H1 (cell line): ENCODE results near the gene SLC6A8. TPM values are rescaled to one million over a fixed set of nuclear protein-coding genes. Genes with fewer than 3 reads are reported as not detected.

ENCODE experiments used
- CTCF ChIA-PET: fragments of 300-600 bp; sonication (Branson Sonifier 250); formaldehyde crosslinking; loops from one replicate; lab custom pipeline; 2021; ENCODE audit not compliant: partially characterized antibody; lab: Charles Lee
- POLR2A ChIA-PET: fragments of 300-600 bp; sonication (Branson Sonifier 250); formaldehyde crosslinking; loops from one replicate; lab custom pipeline; 2021; ENCODE audit warnings: inconsistent platforms; ENCODE audit not compliant: partially characterized antibody; lab: Charles Lee
- DNase-seq, 2 experiments: peaks; one replicate each; pipeline versions ENCODE4 v3.0.0 to v3.0.0-alpha.2; 2010 to 2022; ENCODE audit warnings: low spot score in 2 of 2, low read depth in 1 of 2, mixed read lengths in 1 of 2
- FAIRE-seq: peaks from 2 replicates; lab custom pipeline; 2011; peaks lifted over from hg19 to GRCh38; lab: Jason Lieb, UNC
- H2AFZ ChIP-seq: 2 replicates; pipeline ENCODE4 v1.8.1; 2012; ENCODE audit warnings: low read length, inconsistent platforms
- H2AK5ac ChIP-seq: 2 replicates; pipeline ENCODE4 v1.6.1; 2013; ENCODE audit warnings: low read depth, low read length
- H2BK120ac ChIP-seq: replicated peaks from 2 replicates; pipeline ENCODE3; 2013; ENCODE audit warnings: low read depth, low read length, inconsistent platforms
- H2BK12ac ChIP-seq: 2 replicates; pipeline ENCODE4 v1.6.1; 2013; ENCODE audit warnings: low read depth, low read length
- H2BK15ac ChIP-seq: 2 replicates; pipeline ENCODE4 v1.6.1; 2013; ENCODE audit warnings: low read length
- H2BK20ac ChIP-seq: 2 replicates; pipeline ENCODE4 v1.6.1; 2013; ENCODE audit warnings: low read length
- H2BK5ac ChIP-seq: 2 replicates; pipeline ENCODE4 v1.6.1; 2013; ENCODE audit warnings: low read depth, low read length
- H3K14ac ChIP-seq: 2 replicates; pipeline ENCODE4 v1.6.1; 2013; ENCODE audit warnings: inconsistent platforms; ENCODE audit not compliant: insufficient read length
- H3K18ac ChIP-seq: 2 replicates; pipeline ENCODE4 v1.6.1; 2013; ENCODE audit warnings: low read length; ENCODE audit errors: extremely low read depth
- H3K23ac ChIP-seq: 2 replicates; pipeline ENCODE4 v1.6.1; 2013; ENCODE audit warnings: inconsistent platforms; ENCODE audit not compliant: insufficient read length
- H3K23me2 ChIP-seq: 2 replicates; pipeline ENCODE4 v1.6.1; 2013; ENCODE audit warnings: low read depth, low read length
- H3K27ac ChIP-seq: 2 replicates; pipeline ENCODE4 v1.6.1; 2011; ENCODE audit warnings: low read depth, low read length, inconsistent platforms
- H3K27me3 ChIP-seq, 4 experiments: replicated peaks in 1 of 4; 1 replicate in 1 of 4; 2 replicates in 3 of 4; pipeline versions ENCODE4 v1.6.1 to v1.8.1; 2011 to 2013; ENCODE audit warnings: low read length in 3 of 4, mild to moderate bottlenecking in 3 of 4, inconsistent platforms in 2 of 4, mixed read lengths in 2 of 4, moderate library complexity in 1 of 4; ENCODE audit not compliant: control insufficient read depth in 3 of 4, insufficient read depth in 3 of 4; ENCODE audit errors: extremely low read depth in 1 of 4
- H3K36me3 ChIP-seq, 4 experiments: 2 replicates each; pipeline versions ENCODE4 v1.6.1 to v1.8.1; 2011 to 2013; ENCODE audit warnings: mild to moderate bottlenecking in 4 of 4, low read length in 3 of 4, moderate library complexity in 2 of 4, control low read depth in 1 of 4, inconsistent platforms in 1 of 4; ENCODE audit not compliant: insufficient read depth in 4 of 4, control insufficient read depth in 2 of 4
- H3K4ac ChIP-seq: replicated peaks from 2 replicates; pipeline ENCODE3; 2013; ENCODE audit warnings: low read length, low read depth, mixed read lengths, inconsistent platforms; ENCODE audit not compliant: insufficient read length
- H3K4me1 ChIP-seq, 4 experiments: replicated peaks in 1 of 4; 1 replicate in 1 of 4; 2 replicates in 3 of 4; pipeline versions ENCODE4 v1.6.1 to v1.8.1; 2011 to 2013; ENCODE audit warnings: low read length in 3 of 4, inconsistent platforms in 2 of 4, mixed read lengths in 1 of 4; ENCODE audit not compliant: insufficient read depth in 4 of 4, control insufficient read depth in 3 of 4
- H3K4me2 ChIP-seq, 2 experiments: 2 replicates each; pipeline versions ENCODE4 v1.6.1 to v1.8.1; 2011 to 2013; ENCODE audit warnings: low read depth in 2 of 2, low read length in 2 of 2, control low read depth in 1 of 2, inconsistent platforms in 1 of 2, mild to moderate bottlenecking in 1 of 2; ENCODE audit not compliant: insufficient read depth in 1 of 2
- H3K4me3 ChIP-seq, 4 experiments: fragments of 200-600, 300-600 bp in 1 of 4; sonication (generic), shearing (Covaris generic), sonication (Bioruptor Twin) in 1 of 4; 2 replicates each; pipeline versions ENCODE4 v1.5.1 to v1.8.1; 2011 to 2016; ENCODE audit warnings: low read length in 4 of 4, low read depth in 3 of 4, control low read depth in 2 of 4, inconsistent platforms in 2 of 4, mild to moderate bottlenecking in 2 of 4, mixed read lengths in 1 of 4, moderate library complexity in 1 of 4; ENCODE audit not compliant: insufficient read depth in 2 of 4; ENCODE audit errors: extremely low read depth in 1 of 4
- H3K56ac ChIP-seq: replicated peaks from 2 replicates; pipeline ENCODE3; 2013; ENCODE audit warnings: low read depth, mild to moderate bottlenecking, mixed read lengths, low read length, inconsistent platforms; ENCODE audit not compliant: insufficient read length
- H3K79me1 ChIP-seq: 2 replicates; pipeline ENCODE4 v1.6.1; 2013; ENCODE audit warnings: low read depth, low read length, control low read depth
- H3K79me2 ChIP-seq, 2 experiments: 2 replicates each; pipeline versions ENCODE4 v1.6.1 to v1.8.1; 2012 to 2013; ENCODE audit warnings: low read length in 2 of 2, mild to moderate bottlenecking in 2 of 2, inconsistent platforms in 1 of 2; ENCODE audit not compliant: insufficient read depth in 2 of 2, control insufficient read depth in 1 of 2
- H3K9ac ChIP-seq, 4 experiments: replicated peaks in 1 of 4; 1 replicate in 1 of 4; 2 replicates in 3 of 4; pipeline versions ENCODE4 v1.6.1 to v1.8.1; 2011 to 2013; ENCODE audit warnings: low read depth in 3 of 4, low read length in 3 of 4, control low read depth in 2 of 4, mild to moderate bottlenecking in 2 of 4, moderate library complexity in 2 of 4, inconsistent platforms in 1 of 4; ENCODE audit errors: extremely low read depth in 1 of 4
- H3K9me3 ChIP-seq, 2 experiments: 2 replicates each; pipeline versions ENCODE4 v1.6.1 to v1.8.1; 2012 to 2013; ENCODE audit warnings: mild to moderate bottlenecking in 2 of 2, moderate library complexity in 2 of 2, control low read depth in 1 of 2, inconsistent platforms in 1 of 2, low read depth in 1 of 2, low read length in 1 of 2, mixed read lengths in 1 of 2; ENCODE audit not compliant: insufficient read depth in 2 of 2
- H4K20me1 ChIP-seq, 2 experiments: replicated peaks in 1 of 2; 2 replicates each; pipeline versions ENCODE3 to v1.8.1; 2011 to 2013; ENCODE audit warnings: inconsistent platforms in 2 of 2, low read length in 2 of 2, mild to moderate bottlenecking in 1 of 2; ENCODE audit not compliant: insufficient read depth in 2 of 2, control insufficient read depth in 1 of 2
- H4K5ac ChIP-seq: 2 replicates; pipeline ENCODE4 v1.6.1; 2013; ENCODE audit warnings: low read length, low read depth, mixed read lengths, inconsistent platforms; ENCODE audit not compliant: insufficient read length
- H4K8ac ChIP-seq: 2 replicates; pipeline ENCODE4 v1.8.0; 2013; ENCODE audit warnings: mild to moderate bottlenecking, moderate library complexity, low read length, inconsistent platforms; ENCODE audit not compliant: insufficient read depth; ENCODE audit errors: extremely low read depth
- H4K91ac ChIP-seq: replicated peaks from 2 replicates; pipeline ENCODE3; 2013; ENCODE audit warnings: low read length, mixed read lengths, inconsistent platforms; ENCODE audit not compliant: insufficient read length
- ASH2L ChIP-seq: fragments of 200-600, 300-600 bp; sonication (generic); IDR thresholded peaks from one replicate; pipeline ENCODE4 v1.7.1; 2017; ENCODE audit warnings: low read length
- ATF2 ChIP-seq: IDR thresholded peaks from 2 replicates; pipeline ENCODE4 v1.6.1; 2012; ENCODE audit warnings: low read length, inconsistent platforms
- BCL11A ChIP-seq, 2 experiments: IDR thresholded peaks; one replicate each; pipeline ENCODE4 v1.6.1; 2011; ENCODE audit warnings: low read depth in 2 of 2, low read length in 2 of 2, mild to moderate bottlenecking in 2 of 2
- CBX5 ChIP-seq: fragments of 300-800, 300-1000 bp; sonication (generic); IDR thresholded peaks from 2 replicates; pipeline ENCODE4 v1.7.1; 2016; ENCODE audit warnings: antibody characterized with exemption, low read length, low read depth
- CREB1 ChIP-seq: IDR thresholded peaks from 2 replicates; pipeline ENCODE4 v1.6.1; 2012; ENCODE audit warnings: inconsistent platforms
- PHF8 ChIP-seq: fragments of 200-600 bp; sonication (generic); conservative IDR thresholded peaks from 2 replicates; pipeline ENCODE4 v1.7.1; 2012; ENCODE audit warnings: low read depth, mild to moderate bottlenecking, inconsistent platforms, low read length, moderate library complexity
- POLR2AphosphoS5 ChIP-seq: IDR thresholded peaks from 2 replicates; pipeline ENCODE4 v1.6.1; 2011; ENCODE audit warnings: low read depth, low read length
- RXRA ChIP-seq: IDR thresholded peaks from 2 replicates; pipeline ENCODE4 v1.6.1; 2011; ENCODE audit warnings: low read depth, mild to moderate bottlenecking, low read length, moderate library complexity; ENCODE audit not compliant: insufficient read depth
- SIX5 ChIP-seq: IDR thresholded peaks from 2 replicates; pipeline ENCODE4 v1.6.1; 2011; ENCODE audit warnings: mild to moderate bottlenecking, low read depth, low read length
- SP2 ChIP-seq: IDR thresholded peaks from 2 replicates; pipeline ENCODE4 v1.6.1; 2012; ENCODE audit warnings: mild to moderate bottlenecking, low read length, inconsistent platforms
- SP4 ChIP-seq: IDR thresholded peaks from 2 replicates; pipeline ENCODE4 v1.6.1; 2012; ENCODE audit warnings: low read length, inconsistent platforms
- YY1 ChIP-seq: IDR thresholded peaks from 2 replicates; pipeline ENCODE4 v1.6.1; 2011; ENCODE audit warnings: low read depth, mild to moderate bottlenecking, low read length
- WGBS, 2 experiments: shearing (Covaris generic) in 1 of 2; methylation state at CpG; one replicate each; pipeline versions ENCODE4 v1.1.6 to v1.1.7; 2013 to 2015; ENCODE audit warnings: low lambda C conversion rate in 2 of 2, mixed read lengths in 2 of 2, inconsistent platforms in 1 of 2, low coverage in 1 of 2, missing lambda C conversion rate in 1 of 2; ENCODE audit not compliant: insufficient replicate concordance in 2 of 2, insufficient coverage in 1 of 2, insufficient read length in 1 of 2; ENCODE audit errors: extremely low coverage in 1 of 2, missing lambda C conversion rate in 1 of 2; 5-methylcytosine and 5-hydroxymethylcytosine counted together
- polyA plus RNA-seq, 7 experiments: library from polyadenylated mRNA; depleted of rRNA in 3 of 7; stranded (reverse) in 5 of 7; unstranded in 2 of 7; fragments of >200 nt in 5 of 7; fragments of 200-250 nt in 2 of 7; gene quantifications; 1 replicate in 5 of 7; 2 replicates in 1 of 7; 4 replicates in 1 of 7; pipeline versions ENCODE4 v1.2.1 to v1.2.3, GENCODE V29; 2011 to 2013; ENCODE audit warnings: missing spikeins in 2 of 7, mixed read lengths in 2 of 7
- total RNA-seq: library from RNA; stranded (reverse); fragmentation: NEBNext Ultra II Directional; extraction: Animal tissue kit (Norgen Biotek cat#: 25700); gene quantifications from 2 replicates; pipeline ENCODE4 v1.2.1, GENCODE V29; 2021

Gene SLC6A8
- total and polyA plus RNA-seq, 2 of the 8 experiments (the other 6 are each of a cell fraction or from before 2014, with no cell fraction given): 87.7 to 94.7 TPM

GRCh38 chrX:153668423-153669173, 19.1 kb upstream of the SLC6A8 start:
- no peak overlapping the region for H2BK12ac ChIP-seq
- H3K27ac ChIP-seq: no peak overlapping the region
- H2BK15ac ChIP-seq: no peak overlapping the region
- FAIRE-seq (no peak), DNase-seq (no peak)
- peaks cover 0 to 2% (median under 1%) of the 10 kb centered on the region in 4 experiments; a peak in 2 of 7 replicates for H3K27me3 ChIP-seq
- no peak overlapping the region for H2BK120ac ChIP-seq
- H4K20me1 ChIP-seq: no peaks in the 10 kb centered on the region
- 73% methylated on average over 5 of the region's 11 CpGs; no CpG with 5 or more reads in 1 of the 2 experiments for WGBS, 2 experiments
- no peak overlapping the region for H4K5ac ChIP-seq
- no peaks in the 10 kb centered on the region for H3K36me3 ChIP-seq
- no peak overlapping the region for H4K8ac ChIP-seq
- H2AK5ac ChIP-seq: no peak overlapping the region
- no peak overlapping the region for H3K4me2 ChIP-seq
- H2BK5ac ChIP-seq: no peak overlapping the region
- H3K79me1 ChIP-seq: no peaks in the 10 kb centered on the region
- no peak overlapping the region for H2AFZ ChIP-seq
- H3K4me1 ChIP-seq: peaks cover 0 to 5% (median 0%) of the 10 kb centered on the region in 4 experiments; a peak in 2 of 7 replicates
- H3K4ac ChIP-seq: no peak overlapping the region
- H3K23ac ChIP-seq: no peak overlapping the region
- no peak overlapping the region for H2BK20ac ChIP-seq
- H3K23me2 ChIP-seq: no peaks in the 10 kb centered on the region; the same call in 1 of the 2 replicates
- H4K91ac ChIP-seq: no peak overlapping the region
- H3K4me3 ChIP-seq: no peak overlapping the region
- CTCF ChIA-PET: interaction anchor here (0.6 to 28.7 kb wide), 40 partner anchors 10 to 252 kb away, joined by 3 to 408 read pairs (median 6); partner anchors contain the start of genes CCNQ, DUSP9 and SLC6A8
- no peak overlapping the region for H3K9ac ChIP-seq
- no peaks in the 10 kb centered on the region for H3K9me3 ChIP-seq
- H3K14ac ChIP-seq: no peak overlapping the region
- H3K18ac ChIP-seq: no peak overlapping the region
- no peak overlapping the region for H3K56ac ChIP-seq
- POLR2A ChIA-PET: interaction anchor here (0.6 to 1.4 kb wide), 4 partner anchors 16 to 178 kb away, joined by 3 to 4 read pairs (median 4); no protein-coding TSS in a partner anchor
- H3K79me2 ChIP-seq: no peaks in the 10 kb centered on the region
- TF ChIP-seq SP4 (no peak), SIX5 (no peak), ATF2 (no peak), RXRA (no peak), ASH2L (no peak), POLR2AphosphoS5 (no peak), YY1 (no peak), CBX5 (no peak), BCL11A (IDR thresholded peaks at IDR 0.05; ENCODE audit: low read depth in 2 of 2, low read length in 2 of 2) (no peak), PHF8 (no peak), SP2 (no peak), CREB1 (no peak)
